Measurements from ENCODE around the gene SAMMSON.

DNA sequence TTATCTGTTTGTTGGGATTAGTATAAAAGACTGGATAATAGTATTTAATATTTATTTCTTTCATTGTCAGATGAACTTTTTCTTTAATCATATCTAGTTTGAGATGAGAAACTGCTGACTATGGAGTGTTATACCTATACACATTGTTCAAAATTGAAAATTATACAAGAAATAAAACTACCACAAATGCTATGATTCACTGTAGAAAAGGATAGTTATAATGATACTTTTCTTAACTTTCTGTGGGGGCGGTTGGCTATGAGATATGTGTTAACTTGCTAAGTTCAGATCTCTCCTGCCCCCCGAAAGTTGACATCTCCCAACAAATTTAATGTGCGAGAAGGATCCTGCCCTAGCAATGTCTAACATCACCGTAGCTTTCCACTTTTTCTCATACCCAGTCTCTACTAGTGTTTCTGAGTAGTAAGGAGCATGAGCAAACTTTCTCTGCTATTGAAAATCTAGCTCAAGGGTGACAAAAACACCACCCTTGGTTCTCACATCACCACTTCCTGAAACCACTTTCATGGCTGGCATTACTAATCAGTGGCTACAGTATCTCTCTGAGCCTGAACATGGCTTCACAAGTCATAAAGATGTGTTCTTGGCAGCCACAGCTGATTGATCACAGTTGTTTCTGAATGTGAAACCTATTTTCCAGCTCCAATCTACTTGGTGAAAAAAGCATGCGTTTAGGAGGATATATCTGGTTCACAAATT is 15.8 kb upstream of the SAMMSON start:
- no peak for TF ChIP-seq GLIS1 (tag by site-specific recombination; IDR thresholded peaks at IDR 0.05)
- TF ChIP-seq, protein P1, sequence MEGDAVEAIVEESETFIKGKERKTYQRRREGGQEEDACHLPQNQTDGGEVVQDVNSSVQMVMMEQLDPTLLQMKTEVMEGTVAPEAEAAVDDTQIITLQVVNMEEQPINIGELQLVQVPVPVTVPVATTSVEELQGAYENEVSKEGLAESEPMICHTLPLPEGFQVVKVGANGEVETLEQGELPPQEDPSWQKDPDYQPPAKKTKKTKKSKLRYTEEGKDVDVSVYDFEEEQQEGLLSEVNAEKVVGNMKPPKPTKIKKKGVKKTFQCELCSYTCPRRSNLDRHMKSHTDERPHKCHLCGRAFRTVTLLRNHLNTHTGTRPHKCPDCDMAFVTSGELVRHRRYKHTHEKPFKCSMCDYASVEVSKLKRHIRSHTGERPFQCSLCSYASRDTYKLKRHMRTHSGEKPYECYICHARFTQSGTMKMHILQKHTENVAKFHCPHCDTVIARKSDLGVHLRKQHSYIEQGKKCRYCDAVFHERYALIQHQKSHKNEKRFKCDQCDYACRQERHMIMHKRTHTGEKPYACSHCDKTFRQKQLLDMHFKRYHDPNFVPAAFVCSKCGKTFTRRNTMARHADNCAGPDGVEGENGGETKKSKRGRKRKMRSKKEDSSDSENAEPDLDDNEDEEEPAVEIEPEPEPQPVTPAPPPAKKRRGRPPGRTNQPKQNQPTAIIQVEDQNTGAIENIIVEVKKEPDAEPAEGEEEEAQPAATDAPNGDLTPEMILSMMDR (tag by site-specific recombination; IDR thresholded peaks at IDR 0.05), result no peak
- TF ChIP-seq ZNF18 (tag by site-specific recombination; IDR thresholded peaks at IDR 0.05), result no peak
- no peak for TF ChIP-seq YY1 (tag by site-specific recombination; IDR thresholded peaks at IDR 0.05)
- no peak for TF ChIP-seq ZNF416 (tag by site-specific recombination; IDR thresholded peaks at IDR 0.05)
- TF ChIP-seq ZNF777 (tag by site-specific recombination; IDR thresholded peaks at IDR 0.05; ENCODE audit: borderline replicate concordance), result no peak
- TF ChIP-seq PRDM1 (tag by site-specific recombination; IDR thresholded peaks at IDR 0.05), result no peak
